KMS-11 (cell line): ENCODE results near the gene RERE.

Experiments
- H2AFZ ChIP-seq: fragments of 200-600 bp; sonication (generic); 2 replicates; pipeline ENCODE4 v1.6.1; 2016; ENCODE audit warnings: antibody characterized with exemption, mixed run types, low read depth
- H3K27ac ChIP-seq: fragments of 200-600 bp; sonication (generic); 2 replicates; pipeline ENCODE4 v1.6.1; 2016; ENCODE audit warnings: mild to moderate bottlenecking, mixed run types
- H3K27me3 ChIP-seq: fragments of 200-600 bp; sonication (generic); 2 replicates; pipeline ENCODE4 v1.6.1; 2017; ENCODE audit warnings: mild to moderate bottlenecking, low read depth, mixed run types, moderate library complexity; ENCODE audit not compliant: insufficient read depth
- H3K36me3 ChIP-seq: fragments of 200-600 bp; sonication (generic); 2 replicates; pipeline ENCODE4 v1.6.1; 2017; ENCODE audit warnings: mild to moderate bottlenecking, mixed run types; ENCODE audit not compliant: insufficient read depth
- H3K4me1 ChIP-seq: fragments of 200-600 bp; sonication (generic); 2 replicates; pipeline ENCODE4 v1.6.1; 2016; ENCODE audit warnings: mild to moderate bottlenecking, low read depth, mixed run types; ENCODE audit not compliant: poor library complexity, severe bottlenecking
- H3K4me2 ChIP-seq: fragments of 200-600 bp; sonication (generic); 2 replicates; pipeline ENCODE4 v1.7.0; 2016; ENCODE audit warnings: mild to moderate bottlenecking, mixed run types
- H3K4me3 ChIP-seq: fragments of 200-600 bp; sonication (generic); IDR thresholded peaks from 2 replicates; pipeline ENCODE4 v1.6.1; 2017; ENCODE audit warnings: low read depth, low read length, mixed read lengths; ENCODE audit not compliant: insufficient read depth
- H3K79me2 ChIP-seq: fragments of 200-600 bp; sonication (generic); 2 replicates; pipeline ENCODE4 v1.6.1; 2016; ENCODE audit warnings: low read depth, mixed run types; ENCODE audit not compliant: insufficient read depth
- H3K9ac ChIP-seq: fragments of 200-600 bp; sonication (generic); 2 replicates; pipeline ENCODE4 v1.6.1; 2016; ENCODE audit warnings: mild to moderate bottlenecking, mixed run types
- H4K20me1 ChIP-seq: fragments of 200-600 bp; sonication (generic); 2 replicates; pipeline ENCODE4 v1.6.1; 2016; ENCODE audit warnings: mild to moderate bottlenecking, mixed run types; ENCODE audit not compliant: insufficient read depth
- CTCF ChIP-seq: fragments of 200-600 bp; sonication (generic); conservative IDR thresholded peaks from 2 replicates; pipeline ENCODE4 v1.6.1; 2017; ENCODE audit warnings: low read depth, mild to moderate bottlenecking, antibody characterized with exemption, low read length, moderate library complexity, mixed read lengths

Gene RERE

GRCh38 chr1:8767006-8767405, 50.4 kb downstream of the RERE start:
- no peaks in the 10 kb centered on the region for H3K79me2 ChIP-seq
- H3K4me2 ChIP-seq: no peak overlapping the region

DNA sequence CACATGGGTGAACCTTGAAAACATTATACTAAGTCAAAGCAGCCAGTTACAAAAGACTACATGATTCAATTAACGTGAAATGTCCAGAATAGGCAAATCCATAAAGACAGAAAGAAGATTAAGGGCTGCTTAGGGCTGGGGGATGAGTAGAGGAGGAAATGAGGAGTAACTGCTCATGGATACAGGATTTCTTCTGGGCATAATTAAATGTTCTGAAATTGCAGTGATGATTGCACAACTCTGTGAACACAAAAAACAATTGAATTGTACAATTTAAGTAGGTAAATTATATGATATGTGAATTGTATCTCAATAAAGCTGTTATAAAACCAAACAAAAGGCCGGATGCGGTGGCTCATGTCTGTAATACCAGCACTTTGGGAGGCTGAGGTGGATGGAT, 52.2 kb downstream of the RERE start:
- no peak for TF ChIP-seq CTCF
- Histone ChIP-seq H4K20me1 (no peaks in the 10 kb centered on the region), H3K4me1 (no peaks in the 10 kb centered on the region), H3K9ac (no peak overlapping the region), H3K36me3 (no peaks in the 10 kb centered on the region), H3K79me2 (no peaks in the 10 kb centered on the region), H3K4me3 (no peak overlapping the region), H2AFZ (no peak overlapping the region), H3K27me3 (no peaks in the 10 kb centered on the region), H3K27ac (no peak overlapping the region), H3K4me2 (no peak overlapping the region)

More at GRCh38 chr1:8767006-8767405, 50.4 kb downstream of the RERE start:
- Histone ChIP-seq H3K27me3 (no peaks in the 10 kb centered on the region), H3K4me1 (no peaks in the 10 kb centered on the region), H3K4me3 (no peak overlapping the region), H3K36me3 (no peaks in the 10 kb centered on the region), H4K20me1 (no peaks in the 10 kb centered on the region), H3K27ac (no peak overlapping the region), H3K9ac (no peak overlapping the region), H2AFZ (no peak overlapping the region)
- no peak for TF ChIP-seq CTCF

DNA sequence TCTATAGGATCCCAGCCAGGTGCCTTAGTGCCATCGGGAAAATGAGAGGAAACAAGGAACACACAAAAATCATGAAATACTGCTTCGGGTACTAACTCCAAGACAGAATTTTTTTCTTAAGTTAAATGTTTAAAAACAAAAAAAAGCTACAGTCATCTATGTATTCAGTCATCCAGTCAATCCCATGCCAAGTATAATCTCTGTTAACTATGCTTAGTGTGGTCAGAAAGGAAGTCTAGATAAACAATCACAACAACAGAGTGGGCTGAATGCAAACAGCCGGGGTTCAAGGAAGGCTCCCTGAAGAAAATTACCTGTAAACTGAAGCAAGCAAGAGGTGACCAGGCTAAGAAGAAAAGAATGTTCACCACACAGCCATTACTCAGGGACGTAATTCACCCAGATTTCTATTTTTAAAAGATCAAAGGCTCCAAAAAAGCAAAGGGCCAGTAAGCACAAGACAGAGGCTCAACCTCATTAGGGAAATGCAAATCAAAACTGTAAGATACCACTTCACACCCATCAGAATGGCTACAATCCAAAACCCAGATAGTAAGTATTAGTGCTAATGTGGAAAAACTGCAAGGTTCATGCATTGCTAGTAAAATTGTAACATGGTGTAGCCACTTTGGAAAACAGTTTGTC, 53.0 kb downstream of the RERE start:
- Histone ChIP-seq H3K4me1 (no peaks in the 10 kb centered on the region), H3K27me3 (no peaks in the 10 kb centered on the region), H3K36me3 (no peaks in the 10 kb centered on the region), H3K27ac (no peak overlapping the region), H3K9ac (no peak overlapping the region), H4K20me1 (no peaks in the 10 kb centered on the region), H3K4me2 (no peak overlapping the region), H2AFZ (no peak overlapping the region), H3K79me2 (no peaks in the 10 kb centered on the region), H3K4me3 (no peak overlapping the region)
- TF ChIP-seq CTCF: no peak

- Histone ChIP-seq H2AFZ (no peak overlapping the region), H3K27me3 (no peaks in the 10 kb centered on the region), H4K20me1 (no peaks in the 10 kb centered on the region), H3K4me2 (no peak overlapping the region), H3K36me3 (no peaks in the 10 kb centered on the region), H3K4me3 (no peak overlapping the region), H3K79me2 (no peaks in the 10 kb centered on the region), H3K27ac (no peak overlapping the region), H3K4me1 (no peaks in the 10 kb centered on the region), H3K9ac (no peak overlapping the region)
- no peak for TF ChIP-seq CTCF
Observed at GRCh38 chr1:8763888-8764287, 53.6 kb downstream of the RERE start.
